Pancreas (tissue), 10 donors: ENCODE measurements around the gene SORL1. TPM values are rescaled to one million over a fixed set of nuclear protein-coding genes. Genes with fewer than 3 reads are reported as not detected.

ENCODE experiments used
- ATAC-seq, 4 donors: fragments of 200-7000 bp; cut with Tn5 transposase; one replicate each; pipeline versions ENCODE4 v1.8.0 to v1.9.1; 2020; ENCODE audit warnings: mild to moderate bottlenecking in 4 of 4, moderate library complexity in 4 of 4
- DNase-seq, 6 donors: peaks; one replicate each; pipeline ENCODE4 v3.0.0-alpha.2; 2020
- FAIRE-seq: peaks from 2 replicates; lab custom pipeline; 2012; peaks lifted over from hg19 to GRCh38; lab: Jason Lieb, UNC
- H3K27ac ChIP-seq, 4 donors: fragments of 200-600 bp; sonication (generic); 1 replicate in 3 of 4; 2 replicates in 1 of 4; pipeline versions ENCODE4 v1.5.0 to v1.8.0; 2020
- H3K27me3 ChIP-seq, 4 donors: fragments of 200-600 bp; one replicate each; pipeline ENCODE4 v1.8.0; 2021
- H3K36me3 ChIP-seq, 3 donors: fragments of 200-600 bp; sonication (generic) in 1 of 3; one replicate each; pipeline versions ENCODE4 v1.5.0 to v1.8.0; 2020 to 2021
- H3K4me1 ChIP-seq, 3 donors: fragments of 200-600 bp; one replicate each; pipeline ENCODE4 v1.8.0; 2021
- H3K4me3 ChIP-seq, 4 donors: fragments of 200-600 bp; sonication (generic) in 2 of 4; one replicate each; pipeline versions ENCODE4 v1.5.0 to v1.8.0; 2020 to 2021
- H3K9me3 ChIP-seq, 4 donors: fragments of 200-600 bp; one replicate each; pipeline ENCODE4 v1.8.0; 2021
- CTCF ChIP-seq, 4 donors: fragments of 200-600 bp; sonication (generic) in 3 of 4; IDR thresholded peaks; one replicate each; pipeline versions ENCODE4 v1.5.0 to v1.8.0; 2021; ENCODE audit warnings: antibody characterized with exemption in 4 of 4
- WGBS, 2 donors: extraction: QIAGEN DNeasy Blood & Tissue Kit; methylation state at CpG; one replicate each; pipeline ENCODE4 v1.1.7; 2013; 5-methylcytosine and 5-hydroxymethylcytosine counted together
- intact Hi-C, 3 donors: fragments of 100-400 bp; cut with DNase I; formaldehyde crosslinking; loops; one replicate each; pipeline versions ENCODE4 v1.11.1 to v1.14.2; 2022
- polyA plus RNA-seq, 2 donors: library from polyadenylated mRNA; stranded (reverse); fragments of 200-250 nt; gene quantifications; one replicate each; pipeline ENCODE4 v1.2.3, GENCODE V29; 2013
- total RNA-seq, 6 donors: library from RNA; stranded (reverse); fragmentation: NEBNext Ultra II Directional in 4 of 6; extraction: Animal tissue kit (Norgen Biotek cat#: 25700) in 4 of 6; gene quantifications; one replicate each; pipeline versions ENCODE4 v1.2.1 to v1.2.4, GENCODE V29; 2021 to 2023
- donor health status: healthy with polysubstance abuse.
- donor health status: DM: no; HTN: no; CAD: no; lungs with moderate emphysema.
- donor health status: DM: no; HTN: no; CAD: no.
- donor health status: control.
- donor health status: control.
- donor health status: Bipolar disorder and iron deficiency.
- donor health status: DM: yes; HTN: yes; CAD: no.
- donor health status: DM: no; HTN: no; CAD: no.
- donor health status: DM: no; HTN: no; CAD: no.
- donor health status: DM: yes; HTN: yes; CAD: no.

The SORL1 gene
- total and polyA plus RNA-seq, 8 donors, result 2.7 to 47.5 (median 15.5) TPM

GRCh38 chr11:121657146-121657545, 205.0 kb downstream of the SORL1 start:
- no peaks in the 10 kb centered on the region for H3K36me3 ChIP-seq
- no peak overlapping the region for H3K27ac ChIP-seq
- no peaks in the 10 kb centered on the region for H3K27me3 ChIP-seq
- DNase-seq, result no peak
- ATAC-seq, result no peak
- FAIRE-seq, result no peak
- intact Hi-C loops, result loop anchor here in 2 of 3 donors (5.0 to 10.0 kb wide), 4 partner anchors 445 to 848 kb away; no protein-coding TSS in a partner anchor
- WGBS, 2 donors, result 81 to 83% methylated on average over 6 of the region's 6 CpGs
- TF ChIP-seq CTCF (IDR thresholded peaks at IDR 0.05), result no peak
- no peaks in the 10 kb centered on the region for H3K9me3 ChIP-seq
- H3K4me1 ChIP-seq, result peaks cover 0 to 7% (median 0%) of the 10 kb centered on the region in 3 donors
- no peak overlapping the region for H3K4me3 ChIP-seq

GRCh38 chr11:121659811-121660210, 207.7 kb downstream of the SORL1 start:
- DNase-seq (no peak), FAIRE-seq (no peak), ATAC-seq (no peak)
- WGBS, 2 donors, result 60 to 70% methylated on average over 3 of the region's 3 CpGs
- Histone ChIP-seq H3K4me3 (no peak overlapping the region), H3K27me3 (no peaks in the 10 kb centered on the region), H3K27ac (no peak overlapping the region), H3K36me3 (no peaks in the 10 kb centered on the region), H3K9me3 (no peaks in the 10 kb centered on the region), H3K4me1 (peaks cover 0 to 5% (median 0%) of the 10 kb centered on the region in 3 donors)
- intact Hi-C loops, result loop anchor here in 2 of 3 donors (5.0 to 10.0 kb wide), 4 partner anchors 442 to 845 kb away; no protein-coding TSS in a partner anchor
- no peak for TF ChIP-seq CTCF (IDR thresholded peaks at IDR 0.05)

GRCh38 chr11:121661880-121662486, 209.9 kb downstream of the SORL1 start:
- no peak for FAIRE-seq
- H3K36me3 ChIP-seq, result no peaks in the 10 kb centered on the region
- no peaks in the 10 kb centered on the region for H3K27me3 ChIP-seq
- intact Hi-C loops, result no loop called here
- no peaks in the 10 kb centered on the region for H3K4me1 ChIP-seq
- no peak overlapping the region for H3K4me3 ChIP-seq
- ATAC-seq, result peak in 2 of 4 donors; percentile 21 to 54
- TF ChIP-seq CTCF (IDR thresholded peaks at IDR 0.05), result no peak
- WGBS, 2 donors, result 58 to 62% methylated on average over 4 of the region's 4 CpGs
- no peak for DNase-seq
- no peak overlapping the region for H3K27ac ChIP-seq
- no peaks in the 10 kb centered on the region for H3K9me3 ChIP-seq

- Histone ChIP-seq H3K27ac (no peak overlapping the region), H3K4me3 (no peak overlapping the region), H3K27me3 (no peaks in the 10 kb centered on the region), H3K9me3 (no peaks in the 10 kb centered on the region), H3K4me1 (no peaks in the 10 kb centered on the region), H3K36me3 (no peaks in the 10 kb centered on the region)
- no peak for DNase-seq
- no peak for FAIRE-seq
- no peak for ATAC-seq
- no peak for TF ChIP-seq CTCF (IDR thresholded peaks at IDR 0.05)
- intact Hi-C loops, result no loop called here
Observed at GRCh38 chr11:121664144-121664543, 212.0 kb downstream of the SORL1 start.

GRCh38 chr11:121665206-121665838, 213.2 kb downstream of the SORL1 start:
- FAIRE-seq, result no peak
- WGBS, 2 donors, result 65 to 80% methylated on average over 6 of the region's 6 CpGs
- Histone ChIP-seq H3K4me3 (no peak overlapping the region), H3K36me3 (no peaks in the 10 kb centered on the region), H3K27ac (no peak overlapping the region), H3K27me3 (no peaks in the 10 kb centered on the region), H3K9me3 (no peaks in the 10 kb centered on the region), H3K4me1 (no peaks in the 10 kb centered on the region)
- ATAC-seq, result peak in 1 of 4 donors; percentile 25
- intact Hi-C loops, result no loop called here
- TF ChIP-seq CTCF (IDR thresholded peaks at IDR 0.05), result no peak
- DNase-seq, result no peak
